Ovary (tissue), 9 donors: ENCODE results near the gene TP53I11. TPM values are rescaled to one million over a fixed set of nuclear protein-coding genes. Genes with fewer than 3 reads are reported as not detected.

ENCODE experiments used
- DNase-seq, 5 donors: peaks; one replicate each; pipeline ENCODE4 v3.0.0-alpha.2; 2019 to 2020
- H3K27ac ChIP-seq, 2 donors: fragments of 200-600 bp; one replicate each; pipeline versions ENCODE4 v1.5.1 to v1.8.0; 2019 to 2022
- H3K27me3 ChIP-seq: fragments of 200-600 bp; one replicate; pipeline ENCODE4 v1.8.0; 2022
- H3K36me3 ChIP-seq: fragments of 200-600 bp; sonication (generic); one replicate; pipeline ENCODE4 v1.5.1; 2019
- H3K4me1 ChIP-seq: one replicate; pipeline ENCODE4 v1.8.1; 2013; ENCODE audit warnings: mild to moderate bottlenecking, moderate library complexity; ENCODE audit not compliant: insufficient read depth
- H3K4me3 ChIP-seq: fragments of 200-600 bp; sonication (generic); one replicate; pipeline ENCODE4 v1.5.1; 2017
- H3K9me3 ChIP-seq, 2 donors: fragments of 200-600 bp in 1 of 2; sonication (generic) in 1 of 2; one replicate each; pipeline versions ENCODE4 v1.5.1 to v1.8.1; 2013 to 2019; ENCODE audit warnings: mild to moderate bottlenecking in 1 of 2, moderate library complexity in 1 of 2
- EP300 ChIP-seq: sonication (generic); formaldehyde crosslinking; IDR thresholded peaks from one replicate; pipeline ENCODE4 v1.6.1; 2017; ENCODE audit warnings: antibody characterized with exemption
- POLR2A ChIP-seq: fragments of 450-650 bp; IDR thresholded peaks from one replicate; pipeline ENCODE4 v1.6.1; 2017; ENCODE audit warnings: antibody characterized with exemption, mild to moderate bottlenecking, moderate library complexity
- WGBS, 3 donors: extraction: QIAGEN DNeasy Blood & Tissue Kit in 1 of 3; methylation state at CpG; one replicate each; pipeline versions ENCODE4 v1.1.5 to v1.1.7; 2013 to 2017; 5-methylcytosine and 5-hydroxymethylcytosine counted together
- intact Hi-C, 4 donors: fragments of 100-400 bp; cut with DNase I; formaldehyde crosslinking; loops; one replicate each; pipeline versions ENCODE4 v1.11.0 to v1.15.1; 2022 to 2023
- polyA plus RNA-seq, 2 donors: library from polyadenylated mRNA; stranded (reverse); fragments of 200-250 nt in 1 of 2; fragments of 350-450 nt in 1 of 2; fragmentation: Illumina TruSeq in 1 of 2; extraction: RNeasy Lipid Tissue Mini Kit (QIAGEN cat#74804) in 1 of 2; gene quantifications; one replicate each; pipeline ENCODE4 v1.2.3, GENCODE V29; 2013 to 2014
- total RNA-seq, 7 donors: library from RNA; depleted of rRNA in 2 of 7; stranded (reverse); fragments of >200 nt in 2 of 7; fragmentation: NEBNext Ultra II Directional in 3 of 7; extraction: Animal tissue kit (Norgen Biotek cat#: 25700) in 3 of 7; gene quantifications; one replicate each; pipeline versions ENCODE4 v1.1.0 to v1.2.4, GENCODE V29; 2016 to 2023
- TF ChIP-seq, protein P1 (sequence below), 3 donors: fragments of 450-650 bp in 2 of 3; fragments of 200-600 bp in 1 of 3; IDR thresholded peaks; one replicate each; pipeline versions ENCODE4 v1.5.1 to v1.8.0; 2016 to 2022; ENCODE audit warnings: antibody characterized with exemption in 3 of 3, mild to moderate bottlenecking in 1 of 3
- donor health status: DM: no; HTN: no; CAD: no; lungs with moderate emphysema.
- donor health status: DM: no; HTN: no; CAD: no.
- donor health status: Bipolar disorder and iron deficiency.
- donor health status: DM: yes; HTN: yes; CAD: no.
- donor health status: DM: no; HTN: no; CAD: no.
- donor health status: DM: yes; HTN: yes; CAD: no.

TP53I11 gene
- total and polyA plus RNA-seq, 9 donors, result 9.2 to 51.9 (median 21.8) TPM

GRCh38 chr11:44940835-44941234 is 9.8 kb downstream of the TP53I11 start:
- no peaks in the 10 kb centered on the region for H3K27me3 ChIP-seq
- intact Hi-C loops, result loop anchor here in 1 of 4 donors (10.0 kb wide), 1 partner anchor 354 kb away; no protein-coding TSS in a partner anchor
- H3K36me3 ChIP-seq, result no peaks in the 10 kb centered on the region
- WGBS, 3 donors, result 95 to 96% (median 95%) methylated on average over 9 of the region's 9 CpGs
- TF ChIP-seq, protein P1, sequence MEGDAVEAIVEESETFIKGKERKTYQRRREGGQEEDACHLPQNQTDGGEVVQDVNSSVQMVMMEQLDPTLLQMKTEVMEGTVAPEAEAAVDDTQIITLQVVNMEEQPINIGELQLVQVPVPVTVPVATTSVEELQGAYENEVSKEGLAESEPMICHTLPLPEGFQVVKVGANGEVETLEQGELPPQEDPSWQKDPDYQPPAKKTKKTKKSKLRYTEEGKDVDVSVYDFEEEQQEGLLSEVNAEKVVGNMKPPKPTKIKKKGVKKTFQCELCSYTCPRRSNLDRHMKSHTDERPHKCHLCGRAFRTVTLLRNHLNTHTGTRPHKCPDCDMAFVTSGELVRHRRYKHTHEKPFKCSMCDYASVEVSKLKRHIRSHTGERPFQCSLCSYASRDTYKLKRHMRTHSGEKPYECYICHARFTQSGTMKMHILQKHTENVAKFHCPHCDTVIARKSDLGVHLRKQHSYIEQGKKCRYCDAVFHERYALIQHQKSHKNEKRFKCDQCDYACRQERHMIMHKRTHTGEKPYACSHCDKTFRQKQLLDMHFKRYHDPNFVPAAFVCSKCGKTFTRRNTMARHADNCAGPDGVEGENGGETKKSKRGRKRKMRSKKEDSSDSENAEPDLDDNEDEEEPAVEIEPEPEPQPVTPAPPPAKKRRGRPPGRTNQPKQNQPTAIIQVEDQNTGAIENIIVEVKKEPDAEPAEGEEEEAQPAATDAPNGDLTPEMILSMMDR (IDR thresholded peaks at IDR 0.05), result no peak
- TF ChIP-seq POLR2A (no peak), EP300 (no peak)
- H3K4me1 ChIP-seq, result peaks cover 2% of the 10 kb centered on the region
- H3K27ac ChIP-seq, result no peak overlapping the region
- H3K9me3 ChIP-seq, result no peaks in the 10 kb centered on the region
- H3K4me3 ChIP-seq, result no peak overlapping the region
- no peak for DNase-seq

GRCh38 chr11:44940404-44940803 is 10.3 kb downstream of the TP53I11 start:
- Histone ChIP-seq H3K27ac (no peak overlapping the region), H3K9me3 (no peaks in the 10 kb centered on the region), H3K4me3 (no peak overlapping the region), H3K4me1 (peaks cover 2% of the 10 kb centered on the region), H3K36me3 (no peaks in the 10 kb centered on the region), H3K27me3 (no peaks in the 10 kb centered on the region)
- DNase-seq, result no peak
- WGBS, 3 donors, result 61 to 66% (median 63%) methylated on average over 7 of the region's 7 CpGs
- intact Hi-C loops, result loop anchor here in 1 of 4 donors (10.0 kb wide), 1 partner anchor 354 kb away; no protein-coding TSS in a partner anchor
- TF ChIP-seq POLR2A, result no peak
- no peak for TF ChIP-seq EP300
- TF ChIP-seq, protein P1 (IDR thresholded peaks at IDR 0.05), result no peak

DNA sequence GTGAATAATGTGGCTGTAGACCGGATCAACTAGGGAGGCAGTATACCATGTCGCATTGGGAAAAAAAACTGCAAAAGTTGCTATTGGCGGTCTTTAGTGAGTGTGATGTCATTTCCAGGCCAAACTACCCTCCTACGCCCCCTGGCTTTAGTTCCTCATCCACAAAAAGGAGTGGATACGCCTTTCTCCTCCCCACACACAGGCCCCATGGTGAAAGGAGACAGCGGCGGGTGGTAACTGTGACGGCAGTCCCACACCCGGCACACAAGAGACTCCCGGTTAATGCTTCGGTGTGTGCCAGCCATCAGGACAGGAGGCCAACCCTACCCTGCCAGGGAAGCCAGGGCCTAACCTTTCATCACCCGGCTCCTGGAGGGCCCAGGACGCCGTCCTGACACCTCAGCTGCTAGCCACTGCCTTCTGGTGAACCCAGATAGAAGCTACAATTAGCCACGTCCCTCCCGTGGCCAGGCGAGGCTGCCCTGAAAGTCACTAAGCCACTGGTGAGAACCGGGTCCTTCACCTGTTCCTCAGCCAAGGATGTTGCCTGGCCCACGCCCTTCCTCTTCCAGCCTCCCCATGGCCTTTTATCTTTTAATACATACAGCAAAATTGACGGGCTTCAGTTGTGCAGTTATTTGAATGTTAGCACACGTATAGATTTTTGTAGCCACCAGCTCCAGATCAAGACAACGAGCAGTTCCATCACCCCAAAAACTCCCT is 10.8 kb downstream of the TP53I11 start:
- H3K27ac ChIP-seq, result no peak overlapping the region
- intact Hi-C loops, result loop anchor here (5.0 to 10.0 kb wide), 4 partner anchors 315 to 395 kb away; no protein-coding TSS in a partner anchor

DNA sequence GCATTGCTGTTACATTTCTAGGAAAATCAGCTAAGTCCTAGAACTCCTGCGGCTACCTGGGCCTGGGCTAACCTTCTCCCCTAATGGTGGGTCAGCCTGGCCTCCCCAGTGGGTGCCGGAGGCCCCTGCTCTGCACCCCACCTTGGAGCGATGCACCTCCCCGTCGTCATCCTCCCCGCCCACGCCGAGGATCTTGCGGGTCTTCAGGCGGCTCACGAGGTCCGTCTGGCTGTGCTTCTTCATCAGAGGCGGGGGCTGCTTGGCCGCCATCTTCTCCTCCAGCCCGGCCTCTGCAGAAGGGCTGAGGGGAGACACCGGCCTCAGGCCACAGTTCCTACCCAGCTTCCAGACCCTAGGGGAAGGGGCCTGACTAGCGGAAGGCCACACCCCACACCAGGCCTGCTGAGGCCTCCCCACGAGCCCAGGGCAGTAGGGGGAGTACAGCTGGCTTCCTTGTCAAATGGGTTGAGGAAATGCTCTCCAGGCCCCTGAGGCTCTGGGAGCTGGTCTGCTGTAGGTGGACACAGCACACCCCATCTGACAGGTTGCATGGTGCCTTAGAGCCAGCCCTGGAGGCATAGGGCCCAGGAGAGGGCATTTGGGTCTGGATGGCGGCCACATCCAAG is 12.5 kb downstream of the TP53I11 start:
- WGBS, 3 donors, result 80 to 89% (median 83%) methylated on average over 19 of the region's 19 CpGs
- no peaks in the 10 kb centered on the region for H3K27me3 ChIP-seq
- DNase-seq, result no peak
- H3K27ac ChIP-seq, result no peak overlapping the region
- TF ChIP-seq EP300 (no peak), POLR2A (no peak)
- TF ChIP-seq, protein P1 (IDR thresholded peaks at IDR 0.05), result no peak
- intact Hi-C loops, result loop anchor here in 3 of 4 donors (5.0 to 10.0 kb wide), 4 partner anchors 317 to 397 kb away; no protein-coding TSS in a partner anchor
- peaks cover 2% of the 10 kb centered on the region for H3K4me1 ChIP-seq
- no peaks in the 10 kb centered on the region for H3K9me3 ChIP-seq
- H3K36me3 ChIP-seq, result no peaks in the 10 kb centered on the region
- H3K4me3 ChIP-seq, result no peak overlapping the region

More for the DNA sequence above, 10.8 kb downstream of the TP53I11 start:
- no peak for TF ChIP-seq EP300
- TF ChIP-seq, protein P1 (IDR thresholded peaks at IDR 0.05), result no peak
- no peak for TF ChIP-seq POLR2A
- peaks cover 2% of the 10 kb centered on the region for H3K4me1 ChIP-seq
- no peaks in the 10 kb centered on the region for H3K27me3 ChIP-seq
- no peak overlapping the region for H3K4me3 ChIP-seq
- 78 to 84% (median 81%) methylated on average over 22 of the region's 22 CpGs for WGBS, 3 donors
- no peak for DNase-seq
- no peaks in the 10 kb centered on the region for H3K36me3 ChIP-seq
- no peaks in the 10 kb centered on the region for H3K9me3 ChIP-seq
